GM23248 (cell line): ENCODE results near the gene GPAT3. TPM values are rescaled to one million over a fixed set of nuclear protein-coding genes. Genes with fewer than 3 reads are reported as not detected.
A peak's percentile ranks its signal among the peaks of the same experiment; 100 is the strongest.

Experiments used
- DNase-seq: peaks from one replicate; pipeline ENCODE4 v3.0.0-alpha.2; 2015
- H2AFZ ChIP-seq: fragments of 200-600 bp; sonication (generic); 2 replicates; pipeline ENCODE4 v1.6.1; 2016; ENCODE audit warnings: antibody characterized with exemption
- H3F3A ChIP-seq: fragments of 200-600 bp; sonication (generic); 2 replicates; pipeline ENCODE4 v1.6.1; 2016; ENCODE audit warnings: mild to moderate bottlenecking, antibody characterized with exemption, mixed run types; ENCODE audit not compliant: insufficient read depth
- H3K27ac ChIP-seq: fragments of 200-600 bp; sonication (generic); 2 replicates; pipeline ENCODE4 v1.5.1; 2016; ENCODE audit warnings: mild to moderate bottlenecking
- H3K27me3 ChIP-seq: fragments of 200-600 bp; sonication (generic); replicated peaks from 2 replicates; pipeline ENCODE4 v1.6.1; 2016; ENCODE audit warnings: mild to moderate bottlenecking; ENCODE audit not compliant: insufficient read depth
- H3K36me3 ChIP-seq: fragments of 200-600 bp; sonication (generic); 2 replicates; pipeline ENCODE4 v1.6.1; 2016; ENCODE audit warnings: low read depth, mild to moderate bottlenecking
- H3K4me1 ChIP-seq: fragments of 200-600 bp; sonication (generic); 2 replicates; pipeline ENCODE4 v1.6.1; 2016; ENCODE audit warnings: mild to moderate bottlenecking; ENCODE audit not compliant: insufficient read depth
- H3K4me2 ChIP-seq: fragments of 200-600 bp; sonication (generic); one replicate; pipeline ENCODE4 v1.6.1; 2016; ENCODE audit warnings: mild to moderate bottlenecking; ENCODE audit not compliant: unreplicated experiment
- H3K4me3 ChIP-seq: fragments of 200-600 bp; sonication (generic); 2 replicates; pipeline ENCODE4 v1.5.1; 2016; ENCODE audit warnings: mild to moderate bottlenecking
- H3K79me2 ChIP-seq: fragments of 200-600 bp; sonication (generic); 2 replicates; pipeline ENCODE4 v1.6.1; 2016; ENCODE audit warnings: mild to moderate bottlenecking; ENCODE audit not compliant: insufficient read depth
- H3K9ac ChIP-seq: fragments of 200-600 bp; sonication (generic); 2 replicates; pipeline ENCODE4 v1.6.1; 2016; ENCODE audit warnings: mild to moderate bottlenecking
- H3K9me2 ChIP-seq: fragments of 200-600 bp; sonication (generic); 2 replicates; pipeline ENCODE4 v1.6.1; 2016; ENCODE audit warnings: mixed run types, mild to moderate bottlenecking, moderate library complexity; ENCODE audit not compliant: insufficient read depth
- H3K9me3 ChIP-seq: fragments of 200-600 bp; sonication (generic); one replicate; pipeline ENCODE4 v1.6.1; 2017; ENCODE audit warnings: low read depth
- H4K20me1 ChIP-seq: fragments of 200-600 bp; sonication (generic); 2 replicates; pipeline ENCODE4 v1.6.0; 2016; ENCODE audit not compliant: insufficient read depth
- EZH2 ChIP-seq: fragments of 200-600 bp; sonication (generic); IDR thresholded peaks from 2 replicates; pipeline ENCODE4 v1.6.1; 2018; ENCODE audit warnings: antibody characterized with exemption, mild to moderate bottlenecking; ENCODE audit not compliant: insufficient read depth, poor library complexity, severe bottlenecking
- EZH2phosphoT487 ChIP-seq: fragments of 200-600 bp; sonication (generic); IDR thresholded peaks from 2 replicates; pipeline ENCODE4 v1.6.1; 2018; ENCODE audit warnings: antibody characterized with exemption, moderate library complexity, mild to moderate bottlenecking, low read depth; ENCODE audit not compliant: insufficient read depth
- WGBS, 2 experiments: methylation state at CpG; one replicate each; pipeline ENCODE4 v1.1.6; 2015 to 2017; ENCODE audit warnings: low lambda C conversion rate in 2 of 2, low coverage in 1 of 2; ENCODE audit errors: missing lambda C conversion rate in 2 of 2; 5-methylcytosine and 5-hydroxymethylcytosine counted together
- in situ Hi-C: fragments of 300-500 bp; cut with MboI; formaldehyde crosslinking; loops from 2 replicates; pipeline ENCODE4 v1.15.0; 2020
- polyA plus RNA-seq: library from polyadenylated mRNA; unstranded; fragments of >200 nt; fragmentation: Nextera tagmentation; extraction: Ambion mirVana; gene quantifications from 2 replicates; pipeline ENCODE4 v1.2.1, GENCODE V29; 2016
- total RNA-seq: library from RNA; depleted of rRNA; stranded (reverse); fragments of >200 nt; shearing (Covaris generic); gene quantifications from 2 replicates; pipeline ENCODE4 v1.2.3, GENCODE V29; 2014

The GPAT3 gene
- total and polyA plus RNA-seq, 2 experiments from 2014 or later, result 1.7 to 2.5 TPM

DNA sequence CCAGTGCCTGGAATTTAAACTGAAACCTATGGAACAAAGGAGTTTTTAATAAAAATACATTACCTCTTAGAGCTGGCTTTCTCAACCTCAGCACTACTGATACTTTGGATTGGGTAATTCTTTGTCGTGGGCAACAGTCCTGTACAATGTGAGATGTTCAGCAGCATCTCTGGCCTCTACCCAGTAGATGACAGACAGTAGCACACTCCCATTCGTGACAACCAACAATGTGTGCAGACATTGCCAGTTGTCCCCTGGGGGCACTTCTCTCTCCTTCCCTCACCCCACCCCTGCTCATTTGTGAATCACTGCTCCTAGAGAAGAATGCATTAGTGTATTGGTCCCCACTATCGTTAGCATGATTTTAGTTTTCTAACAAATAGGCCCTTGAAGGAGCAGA, 16.2 kb downstream of the GPAT3 start:
- peaks cover 37% of the 10 kb centered on the region for H3F3A ChIP-seq
- H3K4me1 ChIP-seq, result peaks cover 35% of the 10 kb centered on the region
- H3K9me3 ChIP-seq, result no peaks in the 10 kb centered on the region
- 0 out of 2 replicates have a peak overlapping the region, but pooled peaks have one; percentile 10 for H3K4me3 ChIP-seq
- H2AFZ ChIP-seq, result 0 out of 2 replicates have a peak overlapping the region, but pooled peaks have one; percentile 3
- in situ Hi-C loops, result no loop called here
- TF ChIP-seq EZH2 (no peak), EZH2phosphoT487 (no peak)
- H3K36me3 ChIP-seq, result no peaks in the 10 kb centered on the region
- WGBS, 2 experiments, result 2 to 3% methylated on average over 3 of the region's 3 CpGs
- peak overlapping the region; percentile 65 for H3K9ac ChIP-seq
- H3K4me2 ChIP-seq, result peak overlapping the region; percentile 55
- peak overlapping the region; percentile 87 for H3K27ac ChIP-seq
- H3K27me3 ChIP-seq, result no peaks in the 10 kb centered on the region
- H3K9me2 ChIP-seq, result no peaks in the 10 kb centered on the region
- peak; percentile 95 for DNase-seq
- H3K79me2 ChIP-seq, result no peaks in the 10 kb centered on the region
- H4K20me1 ChIP-seq, result no peaks in the 10 kb centered on the region

DNA sequence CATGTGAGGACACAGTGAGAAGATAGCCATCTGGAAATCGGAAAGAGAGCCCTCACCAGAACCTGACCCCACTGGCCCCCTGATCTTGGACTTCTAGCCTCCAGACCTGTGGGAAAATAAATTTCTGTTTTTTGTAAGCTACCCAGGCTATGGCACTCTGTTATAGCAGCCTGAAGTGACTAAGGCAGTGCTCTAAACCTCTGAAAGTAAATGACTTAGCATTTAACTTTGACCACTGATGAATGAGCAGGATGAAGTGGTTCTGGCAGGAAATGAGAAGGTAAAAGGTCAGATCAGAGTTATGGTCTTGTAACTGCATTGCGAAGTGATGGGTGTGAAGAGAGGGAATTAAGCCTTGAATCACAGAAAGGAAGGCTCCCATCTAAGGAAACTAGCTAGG, 17.0 kb downstream of the GPAT3 start:
- peak overlapping the region; percentile 87 for H3K27ac ChIP-seq

DNA sequence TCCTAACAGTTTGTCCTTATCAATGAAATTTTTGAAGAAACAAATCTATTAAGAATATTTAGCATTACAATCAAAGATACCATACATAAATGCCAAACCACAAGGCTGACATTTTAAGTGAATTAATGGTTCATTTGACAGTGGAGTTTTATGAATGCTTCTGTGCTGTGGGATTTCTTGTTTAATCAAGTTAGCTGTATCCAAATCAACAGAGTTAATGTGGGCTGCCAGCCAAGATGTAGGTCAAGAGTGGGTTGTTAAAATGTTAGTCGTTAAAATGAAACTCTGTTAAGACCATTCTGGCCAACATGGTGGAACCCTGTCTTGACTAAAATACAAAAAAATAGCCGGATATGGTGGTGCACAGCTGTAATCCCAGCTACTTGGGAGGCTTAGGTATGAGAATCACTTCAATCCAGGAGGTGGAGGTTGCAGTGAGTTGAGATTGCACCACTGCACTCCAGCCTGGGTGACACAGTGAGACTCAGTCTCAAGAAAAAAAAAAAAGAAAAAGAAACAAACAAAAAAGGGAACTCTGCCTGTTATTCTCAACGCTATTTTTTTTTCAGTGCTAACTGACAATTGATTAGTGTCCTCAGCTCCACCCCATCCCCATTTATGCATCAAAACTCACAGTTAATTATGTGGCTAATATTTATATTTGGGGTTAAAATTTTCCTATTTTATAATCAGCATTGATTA, 20.2 kb downstream of the GPAT3 start:
- Histone ChIP-seq H3K4me1 (peaks cover 32% of the 10 kb centered on the region), H3K9me3 (no peaks in the 10 kb centered on the region), H3K27me3 (no peaks in the 10 kb centered on the region), H3K79me2 (no peaks in the 10 kb centered on the region), H3K36me3 (no peaks in the 10 kb centered on the region), H3K9me2 (no peaks in the 10 kb centered on the region), H3K4me3 (no peak overlapping the region), H4K20me1 (no peaks in the 10 kb centered on the region), H2AFZ (no peak overlapping the region), H3K9ac (no peak overlapping the region), H3K27ac (no peak overlapping the region), H3F3A (peaks cover 29% of the 10 kb centered on the region), H3K4me2 (no peak overlapping the region)
- no peak for TF ChIP-seq EZH2
- TF ChIP-seq EZH2phosphoT487, result no peak
- no peak for DNase-seq
- in situ Hi-C loops, result no loop called here
- WGBS, 2 experiments, result 84 to 86% methylated on average over 3 of the region's 3 CpGs

More for the DNA sequence above, 17.0 kb downstream of the GPAT3 start:
- H2AFZ ChIP-seq, result no peak overlapping the region
- H3K9me2 ChIP-seq, result no peaks in the 10 kb centered on the region
- H3K4me3 ChIP-seq, result 0 out of 2 replicates have a peak overlapping the region, but pooled peaks have one; percentile 10
- H3K9ac ChIP-seq, result peak overlapping the region; percentile 65
- H3K9me3 ChIP-seq, result no peaks in the 10 kb centered on the region
- no peak for TF ChIP-seq EZH2phosphoT487
- no peak for TF ChIP-seq EZH2
- H4K20me1 ChIP-seq, result no peaks in the 10 kb centered on the region
- no peaks in the 10 kb centered on the region for H3K27me3 ChIP-seq
- peaks cover 32% of the 10 kb centered on the region for H3F3A ChIP-seq
- 1 to 3% methylated on average over 2 of the region's 2 CpGs for WGBS, 2 experiments
- DNase-seq, result peak; percentile 78
- H3K4me1 ChIP-seq, result peaks cover 32% of the 10 kb centered on the region
- in situ Hi-C loops, result no loop called here
- H3K4me2 ChIP-seq, result peak overlapping the region; percentile 55
- no peaks in the 10 kb centered on the region for H3K79me2 ChIP-seq
- no peaks in the 10 kb centered on the region for H3K36me3 ChIP-seq

DNA sequence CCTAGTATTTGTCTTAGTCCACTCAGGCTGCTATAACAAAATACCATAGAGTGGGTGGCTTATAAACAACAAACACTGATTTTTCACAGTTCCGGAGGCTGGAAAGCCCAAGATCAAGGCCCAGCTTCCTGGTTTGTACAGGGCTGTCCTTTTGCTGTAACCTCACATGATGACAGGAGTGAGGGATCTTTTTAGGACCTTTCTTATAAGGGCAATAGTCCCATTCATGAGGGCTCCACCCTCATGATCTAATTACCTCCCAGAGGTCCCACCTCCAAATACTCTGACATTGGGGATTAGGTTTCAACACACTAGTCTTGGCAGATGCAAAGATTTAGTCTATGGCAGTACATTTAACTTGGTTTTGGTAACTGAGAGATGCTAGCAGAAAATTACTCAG, 20.9 kb downstream of the GPAT3 start:
- no peak overlapping the region for H2AFZ ChIP-seq
- no peaks in the 10 kb centered on the region for H3K27me3 ChIP-seq
- H3K36me3 ChIP-seq, result no peaks in the 10 kb centered on the region
- no peaks in the 10 kb centered on the region for H3K9me2 ChIP-seq
- H3K79me2 ChIP-seq, result no peaks in the 10 kb centered on the region
- peaks cover 35% of the 10 kb centered on the region for H3K4me1 ChIP-seq
- H3K9me3 ChIP-seq, result no peaks in the 10 kb centered on the region
- H3K4me2 ChIP-seq, result no peak overlapping the region
- in situ Hi-C loops, result no loop called here
- WGBS, 2 experiments, result 100% methylated on average over 1 of the region's 1 CpG
- peaks cover 28% of the 10 kb centered on the region for H3F3A ChIP-seq
- TF ChIP-seq EZH2phosphoT487, result no peak
- no peak for TF ChIP-seq EZH2
- H3K4me3 ChIP-seq, result no peak overlapping the region
- no peak for DNase-seq
- no peak overlapping the region for H3K27ac ChIP-seq
- H3K9ac ChIP-seq, result no peak overlapping the region
- H4K20me1 ChIP-seq, result no peaks in the 10 kb centered on the region
